ENCODE measurements around the gene PLEKHG4. TPM values are rescaled to one million over a fixed set of nuclear protein-coding genes. Genes with fewer than 3 reads are reported as not detected.

The PLEKHG4 gene
- total RNA-seq, 5 donors from 2014 or later (not counting 1 experiment from before 2014, with no cell fraction given): 19.4 to 27.5 (median 24.9) TPM

DNA sequence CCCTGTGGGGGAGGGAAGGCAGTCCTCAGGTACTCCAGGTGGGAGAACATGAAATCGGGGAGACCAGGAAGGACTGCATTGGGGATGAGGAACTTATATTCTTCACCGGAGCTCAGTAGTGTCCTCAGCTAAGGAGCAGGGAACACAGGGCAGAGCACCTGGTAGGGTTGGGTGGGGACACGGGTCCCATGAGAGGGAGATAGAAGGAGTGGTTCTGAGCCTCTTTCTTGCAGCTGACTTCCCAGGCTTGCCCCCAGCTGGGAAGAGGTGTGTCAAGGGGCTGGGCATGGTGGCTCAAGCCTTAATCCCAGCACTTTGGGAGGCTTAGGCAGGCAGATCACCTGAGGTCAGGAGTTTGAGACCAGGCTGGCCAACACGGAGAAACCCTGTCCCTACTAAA lies 34.1 kb upstream of the PLEKHG4 start:
- H3K36me3 ChIP-seq (ENCODE audit: control insufficient read depth in 2 of 2, extremely low read depth in 1 of 2, insufficient read depth in 1 of 2, low read length in 1 of 2): peaks cover 0 to 3% of the 10 kb centered on the region in 2 donors
- Mint-ChIP-seq H3K4me1 (peaks cover 40 to 55% (median 48%) of the 10 kb centered on the region in 3 donors), H3K36me3 (no peaks in the 10 kb centered on the region), H3K4me3 (peak overlapping the region; percentile 65 to 93 (median 76)), H3K27me3 (peaks cover 0 to 4% of the 10 kb centered on the region in 2 donors), H3K9me3 (no peaks in the 10 kb centered on the region), H3K27ac (peak overlapping the region; percentile 92 to 98)
- DNase-seq (no peak), ATAC-seq (replicated peaks in 1 of 4) (no peak)
- POLR2A ChIA-PET: no interaction called here
- peaks cover 24 to 67% of the 10 kb centered on the region in 2 experiments for H3K4me1 ChIP-seq (ENCODE audit: control insufficient read depth in 1 of 2, extremely low read depth in 1 of 2, insufficient read depth in 2 of 2, low read length in 2 of 2)
- H3K27ac ChIP-seq (ENCODE audit: low read length): peak overlapping the region; percentile 88
- WGBS (ENCODE audit: insufficient coverage): 53% methylated on average over 2 of the region's 4 CpGs
- H3K4me3 ChIP-seq (ENCODE audit: control insufficient read depth in 1 of 2, extremely low read depth in 1 of 2, low read length in 1 of 2): no peak overlapping the region
- H3K9me3 ChIP-seq: no peaks in the 10 kb centered on the region
- CTCF ChIA-PET: interaction anchor here (0.6 to 1.6 kb wide), 4 partner anchors 13 to 521 kb away, joined by 3 to 8 read pairs (median 4); partner anchors contain the start of gene TMEM208 (in 1 of the 2)
- peaks cover 5 to 13% of the 10 kb centered on the region in 2 experiments for H3K27me3 ChIP-seq (replicated peaks in 1 of 2; ENCODE audit: control insufficient read depth in 2 of 2, extremely low read depth in 1 of 2, insufficient read depth in 2 of 2, low read length in 1 of 2)

DNA sequence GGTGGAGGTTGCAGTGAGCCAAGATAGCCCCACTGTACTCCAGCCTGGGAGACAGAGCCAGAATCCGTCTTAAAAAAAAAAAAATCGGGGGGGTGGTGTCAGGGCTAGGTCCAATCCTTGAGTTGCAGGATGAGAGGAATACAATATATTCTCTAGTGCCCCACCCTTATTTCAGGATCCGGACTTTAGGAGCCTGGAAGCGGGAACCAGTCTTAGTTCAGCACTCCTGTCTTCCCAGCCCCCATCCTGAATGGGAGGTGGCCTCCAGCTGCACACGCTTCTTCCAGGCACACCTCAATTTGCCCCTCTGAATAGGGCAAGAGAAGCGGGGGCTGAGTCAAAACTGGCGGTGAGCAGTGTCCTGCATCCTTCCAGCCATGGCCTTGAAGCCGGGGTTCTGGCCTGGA lies 33.7 kb upstream of the PLEKHG4 start:
- Mint-ChIP-seq H3K27me3 (peaks cover 0 to 5% of the 10 kb centered on the region in 2 donors), H3K4me3 (peak overlapping the region; percentile 65 to 93 (median 76)), H3K36me3 (no peaks in the 10 kb centered on the region), H3K4me1 (peaks cover 40 to 56% (median 48%) of the 10 kb centered on the region in 3 donors), H3K27ac (peak overlapping the region; percentile 92 to 98), H3K9me3 (no peaks in the 10 kb centered on the region)
- no CpG with 5 or more reads among the region's 8 CpGs for WGBS (ENCODE audit: insufficient coverage)
- H3K27me3 ChIP-seq (replicated peaks in 1 of 2; ENCODE audit: control insufficient read depth in 2 of 2, extremely low read depth in 1 of 2, insufficient read depth in 2 of 2, low read length in 1 of 2): peaks cover 10 to 13% of the 10 kb centered on the region in 2 experiments
- POLR2A ChIA-PET: no interaction called here
- H3K4me3 ChIP-seq (ENCODE audit: control insufficient read depth in 1 of 2, extremely low read depth in 1 of 2, low read length in 1 of 2): peak overlapping the region in 1 of 2 donors; percentile 75
- DNase-seq (no peak), ATAC-seq (replicated peaks in 1 of 4) (no peak)
- peaks cover 24 to 67% of the 10 kb centered on the region in 2 experiments for H3K4me1 ChIP-seq (ENCODE audit: control insufficient read depth in 1 of 2, extremely low read depth in 1 of 2, insufficient read depth in 2 of 2, low read length in 2 of 2)
- CTCF ChIA-PET: interaction anchor here (0.6 to 1.6 kb wide), 2 partner anchors 13 to 288 kb away, joined by 3 read pairs; no protein-coding TSS in a partner anchor
- peaks cover 0 to 3% of the 10 kb centered on the region in 2 donors for H3K36me3 ChIP-seq (ENCODE audit: control insufficient read depth in 2 of 2, extremely low read depth in 1 of 2, insufficient read depth in 1 of 2, low read length in 1 of 2)
- H3K9me3 ChIP-seq: no peaks in the 10 kb centered on the region
- H3K27ac ChIP-seq (ENCODE audit: low read length): peak overlapping the region; percentile 88

DNA sequence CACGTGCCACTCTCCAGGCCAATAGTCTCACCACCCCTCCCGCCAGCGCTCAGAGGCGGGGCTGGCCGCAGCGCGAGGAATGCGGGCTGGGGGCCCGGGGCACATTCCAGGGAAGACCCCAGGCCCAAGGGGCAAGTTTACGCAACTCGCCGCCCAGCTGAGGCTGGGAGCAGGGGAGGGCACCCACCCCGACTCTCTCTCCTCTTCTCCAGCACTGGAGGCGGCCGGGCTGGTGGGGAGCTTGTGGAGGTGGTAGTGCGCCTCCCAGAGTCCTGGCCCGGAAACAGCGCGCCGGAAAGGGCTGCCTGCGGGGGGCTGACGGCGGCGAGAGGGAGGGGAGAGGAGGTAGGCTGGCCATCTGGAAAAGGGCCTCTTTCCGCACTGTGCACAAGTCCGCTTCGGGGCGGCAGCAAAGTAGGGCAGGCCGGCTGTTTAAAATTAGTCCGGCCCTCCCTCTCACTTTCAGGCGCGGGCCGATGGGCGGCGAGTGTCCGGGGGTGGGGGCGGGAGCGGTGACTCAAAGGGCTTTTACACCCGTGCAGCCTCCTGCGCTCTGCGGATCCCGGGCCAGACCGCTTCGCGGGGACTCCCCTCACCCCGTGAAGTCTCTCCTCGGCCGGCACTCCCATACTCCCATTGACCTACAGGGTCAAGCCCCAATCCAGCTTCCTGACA lies 33.1 kb upstream of the PLEKHG4 start:
- H3K4me3 ChIP-seq (ENCODE audit: control insufficient read depth in 1 of 2, extremely low read depth in 1 of 2, low read length in 1 of 2): peak overlapping the region; percentile 75 to 76
- ATAC-seq (replicated peaks in 1 of 4): peak in 1 of 4 experiments; percentile 0
- no peaks in the 10 kb centered on the region for H3K9me3 Mint-ChIP-seq

DNA sequence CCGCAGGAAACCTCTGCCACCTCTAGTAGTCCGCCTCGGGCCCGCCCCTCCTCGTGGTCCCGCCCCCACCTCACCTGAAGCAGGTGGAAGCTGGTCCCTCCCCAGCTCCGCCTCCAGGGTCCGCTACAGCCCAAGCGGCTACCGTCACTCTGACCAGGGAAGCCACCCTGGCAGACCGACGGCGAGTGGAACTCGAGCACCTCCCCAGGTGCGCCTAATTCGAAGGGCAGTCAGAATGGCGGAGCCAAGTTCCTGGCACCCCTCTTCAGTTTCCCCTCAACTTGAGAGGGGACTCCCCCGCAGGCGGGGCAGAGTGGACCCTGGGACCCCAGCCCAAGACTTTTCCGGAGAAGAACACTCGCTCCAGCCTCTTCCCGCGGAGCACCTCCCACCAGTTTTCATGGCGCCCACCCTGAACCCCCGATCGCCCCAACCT lies 32.6 kb upstream of the PLEKHG4 start:
- CTCF ChIA-PET: interaction anchor here (1.6 to 2.5 kb wide), 2 partner anchors 14 to 20 kb away, joined by 3 to 12 read pairs; partner anchors contain the start of gene TMEM208 (in 1 of the 2)
- Mint-ChIP-seq H3K4me3 (peak overlapping the region; percentile 83 to 93 (median 88)), H3K9me3 (no peaks in the 10 kb centered on the region), H3K36me3 (no peaks in the 10 kb centered on the region), H3K27me3 (peaks cover 0 to 8% of the 10 kb centered on the region in 2 donors), H3K27ac (peak overlapping the region; percentile 73 to 76), H3K4me1 (peaks cover 40 to 52% (median 45%) of the 10 kb centered on the region in 3 donors)
- WGBS (ENCODE audit: insufficient coverage): under 1% methylated on average over 26 of the region's 26 CpGs
- DNase-seq (peak in 21 of 35 experiments; percentile 11 to 56 (median 36)), ATAC-seq (replicated peaks in 1 of 4) (peak in 3 of 4 experiments; percentile 4 to 6 (median 4))
- peaks cover 24 to 67% of the 10 kb centered on the region in 2 experiments for H3K4me1 ChIP-seq (ENCODE audit: control insufficient read depth in 1 of 2, extremely low read depth in 1 of 2, insufficient read depth in 2 of 2, low read length in 2 of 2)
- POLR2A ChIA-PET: no interaction called here
- peak overlapping the region; percentile 75 to 76 for H3K4me3 ChIP-seq (ENCODE audit: control insufficient read depth in 1 of 2, extremely low read depth in 1 of 2, low read length in 1 of 2)
- peak overlapping the region; percentile 88 for H3K27ac ChIP-seq (ENCODE audit: low read length)
- H3K36me3 ChIP-seq (ENCODE audit: control insufficient read depth in 2 of 2, extremely low read depth in 1 of 2, insufficient read depth in 1 of 2, low read length in 1 of 2): no peaks in the 10 kb centered on the region
- peaks cover 10 to 14% of the 10 kb centered on the region in 2 experiments for H3K27me3 ChIP-seq (replicated peaks in 1 of 2; ENCODE audit: control insufficient read depth in 2 of 2, extremely low read depth in 1 of 2, insufficient read depth in 2 of 2, low read length in 1 of 2)
- H3K9me3 ChIP-seq: no peaks in the 10 kb centered on the region

More for the DNA sequence above, 33.1 kb upstream of the PLEKHG4 start:
- Histone ChIP-seq H3K27ac (ENCODE audit: low read length) (peak overlapping the region; percentile 88), H3K9me3 (no peaks in the 10 kb centered on the region), H3K27me3 (replicated peaks in 1 of 2; ENCODE audit: control insufficient read depth in 2 of 2, extremely low read depth in 1 of 2, insufficient read depth in 2 of 2, low read length in 1 of 2) (peaks cover 10 to 13% of the 10 kb centered on the region in 2 experiments), H3K4me1 (ENCODE audit: control insufficient read depth in 1 of 2, extremely low read depth in 1 of 2, insufficient read depth in 2 of 2, low read length in 2 of 2) (peaks cover 24 to 67% of the 10 kb centered on the region in 2 experiments), H3K36me3 (ENCODE audit: control insufficient read depth in 2 of 2, extremely low read depth in 1 of 2, insufficient read depth in 1 of 2, low read length in 1 of 2) (peaks cover 0 to 3% of the 10 kb centered on the region in 2 donors)
- CTCF ChIA-PET: interaction anchor here in 1 of 2 donors (1.6 kb wide), 1 partner anchor 14 kb away, joined by 3 read pairs; no protein-coding TSS in a partner anchor
- Mint-ChIP-seq H3K4me3 (peak overlapping the region; percentile 83 to 93 (median 88)), H3K4me1 (peaks cover 40 to 56% (median 48%) of the 10 kb centered on the region in 3 donors), H3K27ac (peak overlapping the region; percentile 73 to 76), H3K36me3 (no peaks in the 10 kb centered on the region), H3K27me3 (peaks cover 0 to 5% of the 10 kb centered on the region in 2 donors)
- peak in 15 of 35 experiments; percentile 15 to 58 (median 30) for DNase-seq
- 1% methylated on average over 26 of the region's 48 CpGs for WGBS (ENCODE audit: insufficient coverage)
- POLR2A ChIA-PET: no interaction called here

DNA sequence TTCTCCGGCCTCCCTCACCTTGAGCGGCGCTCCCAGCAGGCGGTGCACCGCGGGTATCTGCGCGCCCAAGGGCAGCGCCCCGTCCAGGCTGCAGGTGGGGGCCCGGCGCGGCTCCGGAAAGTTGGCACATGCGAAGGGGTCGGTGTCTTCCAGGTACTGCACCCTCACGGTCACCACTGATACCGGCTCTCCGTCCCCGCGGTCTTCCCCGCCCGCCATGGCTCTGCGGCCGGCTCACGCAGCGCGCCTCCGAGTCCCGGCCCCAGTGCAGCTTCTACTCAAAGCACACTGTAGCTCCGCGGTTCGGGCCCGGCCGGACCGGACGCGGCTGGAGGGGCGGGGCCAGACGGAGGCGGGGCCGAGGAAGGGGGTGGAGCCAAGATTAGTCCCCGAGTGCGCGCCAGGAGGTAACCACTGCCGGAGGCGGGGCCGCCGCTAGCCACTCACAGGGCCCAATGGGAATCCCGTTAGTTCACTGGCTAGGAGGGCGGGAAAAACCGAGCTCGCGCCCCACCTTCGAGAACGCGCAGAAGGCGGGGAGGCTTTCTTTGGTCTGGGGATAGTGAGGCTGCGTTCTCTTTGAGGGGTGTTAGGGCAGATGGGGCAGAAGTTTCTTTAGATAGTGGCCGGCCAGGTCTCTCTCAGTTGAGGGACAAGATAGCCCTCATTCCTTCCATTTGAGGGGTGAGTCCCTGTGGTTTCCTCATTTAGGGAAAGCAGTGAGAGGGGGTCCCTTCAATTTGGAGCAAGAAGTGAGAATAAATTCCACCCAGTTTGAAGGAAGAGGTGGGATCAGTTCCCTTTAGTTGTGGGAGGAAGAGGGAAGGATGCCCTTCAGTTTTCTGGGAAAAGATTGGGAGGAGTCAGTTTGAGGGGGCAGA lies 31.9 kb upstream of the PLEKHG4 start, which contains the start of gene FHOD1:
Gene FHOD1, minus strand, starts transcription at position 290 of the 881 bp plus-strand sequence. Its CDS starts 71 bp downstream, at position 219.
- DNase-seq (peak; percentile 85 to 98 (median 92)), ATAC-seq (replicated peaks in 1 of 4) (peak; percentile 78 to 84 (median 81))
- Mint-ChIP-seq H3K27ac (peak within 1 kb of the TSS; percentile 81), H3K27me3 (peaks cover 0 to 9% of the 10 kb centered on the region in 2 donors), H3K4me3 (peak within 1 kb of the TSS; percentile 83 to 93 (median 88)), H3K4me1 (peaks cover 40 to 52% (median 45%) of the 10 kb centered on the region in 3 donors), H3K9me3 (no peaks in the 10 kb centered on the region), H3K36me3 (no peaks in the 10 kb centered on the region)
- POLR2A ChIA-PET: interaction anchor here in 1 of 2 donors (1.0 kb wide), 1 partner anchor 20 kb away, joined by 3 read pairs; the partner anchor contains the start of gene TMEM208
- H3K4me1 ChIP-seq (ENCODE audit: control insufficient read depth in 1 of 2, extremely low read depth in 1 of 2, insufficient read depth in 2 of 2, low read length in 2 of 2): peaks cover 24 to 65% of the 10 kb centered on the region in 2 experiments
- H3K36me3 ChIP-seq (ENCODE audit: control insufficient read depth in 2 of 2, extremely low read depth in 1 of 2, insufficient read depth in 1 of 2, low read length in 1 of 2): no peaks in the 10 kb centered on the region
- WGBS (ENCODE audit: insufficient coverage): under 1% methylated on average over 60 of the region's 60 CpGs
- H3K27me3 ChIP-seq (replicated peaks in 1 of 2; ENCODE audit: control insufficient read depth in 2 of 2, extremely low read depth in 1 of 2, insufficient read depth in 2 of 2, low read length in 1 of 2): peaks cover 10 to 18% of the 10 kb centered on the region in 2 experiments
- H3K27ac ChIP-seq (ENCODE audit: low read length): peak within 1 kb of the TSS; percentile 88
- no peaks in the 10 kb centered on the region for H3K9me3 ChIP-seq
- CTCF ChIA-PET: interaction anchor here in 1 of 2 donors (0.6 to 2.5 kb wide), 5 partner anchors 13 to 683 kb away, joined by 3 to 12 read pairs (median 3); partner anchors contain the start of gene TMEM208
- peak within 1 kb of the TSS; percentile 75 to 76 for H3K4me3 ChIP-seq (ENCODE audit: control insufficient read depth in 1 of 2, extremely low read depth in 1 of 2, low read length in 1 of 2)

Measured in T-cell (primary cell).